Kidney (tissue), 14 donors: Measurements from ENCODE around the gene GMPR2. TPM values are rescaled to one million over a fixed set of nuclear protein-coding genes. Genes with fewer than 3 reads are reported as not detected.

Experiments used
- DNase-seq, 5 donors: peaks; one replicate each; pipeline ENCODE4 v3.0.0-alpha.2; 2013 to 2020
- FAIRE-seq: peaks from 2 replicates; lab custom pipeline; 2012; peaks lifted over from hg19 to GRCh38; lab: Jason Lieb, UNC
- H3K27ac ChIP-seq, 2 donors: one replicate each; pipeline ENCODE4 v1.7.0; 2013; ENCODE audit warnings: low read depth in 2 of 2, low read length in 2 of 2, inconsistent platforms in 1 of 2
- H3K27me3 ChIP-seq: one replicate; pipeline ENCODE4 v1.7.1; 2013; ENCODE audit warnings: low read length, inconsistent platforms; ENCODE audit not compliant: control insufficient read depth, insufficient read depth
- H3K36me3 ChIP-seq, 3 donors: one replicate each; pipeline versions ENCODE4 v1.7.0 to v1.7.1; 2013; ENCODE audit warnings: low read length in 3 of 3, control low read depth in 1 of 3, inconsistent platforms in 1 of 3; ENCODE audit not compliant: insufficient read depth in 3 of 3, control insufficient read depth in 2 of 3
- H3K4me1 ChIP-seq, 3 donors: one replicate each; pipeline versions ENCODE4 v1.7.0 to v1.7.1; 2013; ENCODE audit warnings: low read length in 3 of 3, inconsistent platforms in 1 of 3, low read depth in 1 of 3; ENCODE audit not compliant: control insufficient read depth in 2 of 3, insufficient read depth in 2 of 3
- H3K4me3 ChIP-seq, 3 donors: one replicate each; pipeline versions ENCODE4 v1.7.0 to v1.8.1; 2013; ENCODE audit warnings: low read length in 3 of 3, control low read depth in 1 of 3, inconsistent platforms in 1 of 3
- H3K9ac ChIP-seq, 3 donors: one replicate each; pipeline versions ENCODE4 v1.7.0 to v1.7.1; 2013; ENCODE audit warnings: low read length in 3 of 3, control low read depth in 1 of 3, inconsistent platforms in 1 of 3
- H3K9me3 ChIP-seq, 3 donors: one replicate each; pipeline versions ENCODE4 v1.7.0 to v1.7.1; 2013; ENCODE audit warnings: low read length in 3 of 3, control low read depth in 1 of 3, inconsistent platforms in 1 of 3; ENCODE audit not compliant: control insufficient read depth in 2 of 3, insufficient read depth in 1 of 3
- intact Hi-C: fragments of 100-400 bp; cut with DNase I; formaldehyde crosslinking; loops from one replicate; pipeline ENCODE4 v1.11.1; 2022
- polyA plus RNA-seq: library from polyadenylated mRNA; stranded (reverse); fragments of 350-450 nt; fragmentation: Illumina TruSeq; extraction: RNeasy Lipid Tissue Mini Kit (QIAGEN cat#74804); gene quantifications from one replicate; pipeline ENCODE4 v1.2.3, GENCODE V29; 2014; ENCODE audit warnings: low read depth, low replicate concordance; ENCODE audit not compliant: insufficient read depth
- total RNA-seq: library from RNA; stranded (reverse); fragmentation: NEBNext Ultra II Directional; extraction: Animal tissue kit (Norgen Biotek cat#: 25700); gene quantifications from one replicate; pipeline ENCODE4 v1.2.1, GENCODE V29; 2021
- TF ChIP-seq, protein P1 (sequence below): IDR thresholded peaks from 3 replicates; pipeline ENCODE4 v1.5.1; 2012; ENCODE audit warnings: mild to moderate bottlenecking, moderate library complexity, borderline replicate concordance; ENCODE audit not compliant: insufficient read depth; ENCODE audit errors: extremely low read depth
- donor health status: control.
- donor health status: control.
- donor health status: control.
- donor health status: control.
- donor health status: control.
- donor health status: DM: yes; HTN: yes; CAD: no.
- donor health status: Normal renal cell carcinoma (clear cell type).

The GMPR2 gene
- total and polyA plus RNA-seq, 2 donors from 2014 or later: 75.0 to 92.5 TPM

DNA sequence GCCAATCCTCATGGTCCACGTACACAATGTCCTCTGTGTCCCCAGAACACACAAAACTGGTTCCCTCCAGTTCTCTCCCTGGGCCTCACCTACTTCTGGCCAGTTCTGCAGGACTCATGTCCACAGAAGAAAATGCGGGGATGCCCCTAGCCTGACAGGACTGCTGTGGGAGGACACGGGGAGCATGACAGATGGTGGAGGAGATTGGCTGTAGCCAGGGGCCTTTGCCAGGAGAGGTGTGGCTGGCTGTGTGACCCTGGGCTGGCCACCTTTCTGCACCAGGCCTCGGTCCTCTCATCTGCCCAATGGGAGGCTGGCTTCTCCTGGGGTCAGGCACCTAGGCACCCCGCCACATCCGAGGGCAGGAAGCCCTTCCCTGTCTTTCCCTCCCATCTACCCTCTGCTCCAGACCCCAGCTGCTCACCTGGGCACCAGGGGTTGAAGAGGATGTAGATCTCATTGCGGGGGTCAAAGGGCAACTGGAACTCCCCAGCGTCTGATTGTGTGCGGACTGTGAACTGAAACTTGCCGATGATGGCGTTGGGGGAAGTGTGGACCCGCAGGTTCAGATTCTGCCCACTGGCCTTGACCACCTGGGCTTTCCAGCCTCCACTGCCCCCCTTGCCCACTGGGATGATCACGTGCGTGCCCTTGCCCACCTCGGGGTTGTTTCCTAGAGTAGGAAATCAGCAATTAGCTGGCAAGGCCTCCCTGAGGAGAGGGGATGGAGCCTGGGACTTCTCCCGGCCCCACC lies 27.5 kb downstream of the GMPR2 start:
- no peak for FAIRE-seq
- Histone ChIP-seq H3K4me3 (no peak overlapping the region), H3K27ac (peak overlapping the region in 1 of 2 donors; percentile 18), H3K36me3 (peaks cover 0 to 1% (median 0%) of the 10 kb centered on the region in 3 donors), H3K27me3 (no peaks in the 10 kb centered on the region), H3K9me3 (no peaks in the 10 kb centered on the region), H3K4me1 (peaks cover 0 to 3% (median 0%) of the 10 kb centered on the region in 3 donors), H3K9ac (no peak overlapping the region)
- TF ChIP-seq, protein P1, sequence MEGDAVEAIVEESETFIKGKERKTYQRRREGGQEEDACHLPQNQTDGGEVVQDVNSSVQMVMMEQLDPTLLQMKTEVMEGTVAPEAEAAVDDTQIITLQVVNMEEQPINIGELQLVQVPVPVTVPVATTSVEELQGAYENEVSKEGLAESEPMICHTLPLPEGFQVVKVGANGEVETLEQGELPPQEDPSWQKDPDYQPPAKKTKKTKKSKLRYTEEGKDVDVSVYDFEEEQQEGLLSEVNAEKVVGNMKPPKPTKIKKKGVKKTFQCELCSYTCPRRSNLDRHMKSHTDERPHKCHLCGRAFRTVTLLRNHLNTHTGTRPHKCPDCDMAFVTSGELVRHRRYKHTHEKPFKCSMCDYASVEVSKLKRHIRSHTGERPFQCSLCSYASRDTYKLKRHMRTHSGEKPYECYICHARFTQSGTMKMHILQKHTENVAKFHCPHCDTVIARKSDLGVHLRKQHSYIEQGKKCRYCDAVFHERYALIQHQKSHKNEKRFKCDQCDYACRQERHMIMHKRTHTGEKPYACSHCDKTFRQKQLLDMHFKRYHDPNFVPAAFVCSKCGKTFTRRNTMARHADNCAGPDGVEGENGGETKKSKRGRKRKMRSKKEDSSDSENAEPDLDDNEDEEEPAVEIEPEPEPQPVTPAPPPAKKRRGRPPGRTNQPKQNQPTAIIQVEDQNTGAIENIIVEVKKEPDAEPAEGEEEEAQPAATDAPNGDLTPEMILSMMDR: no peak
- intact Hi-C loops: no loop called here
- peak in 1 of 5 donors; percentile 74 for DNase-seq

GRCh38 chr14:24260780-24261157 lies 28.0 kb downstream of the GMPR2 start:
- H3K9me3 ChIP-seq: no peaks in the 10 kb centered on the region
- no peak overlapping the region for H3K27ac ChIP-seq
- H3K4me3 ChIP-seq: no peak overlapping the region
- TF ChIP-seq, protein P1: no peak
- intact Hi-C loops: no loop called here
- no peak for FAIRE-seq
- H3K27me3 ChIP-seq: no peaks in the 10 kb centered on the region
- no peak overlapping the region for H3K9ac ChIP-seq
- no peaks in the 10 kb centered on the region for H3K36me3 ChIP-seq
- peaks cover 0 to 3% (median 0%) of the 10 kb centered on the region in 3 donors for H3K4me1 ChIP-seq
- DNase-seq: no peak

DNA sequence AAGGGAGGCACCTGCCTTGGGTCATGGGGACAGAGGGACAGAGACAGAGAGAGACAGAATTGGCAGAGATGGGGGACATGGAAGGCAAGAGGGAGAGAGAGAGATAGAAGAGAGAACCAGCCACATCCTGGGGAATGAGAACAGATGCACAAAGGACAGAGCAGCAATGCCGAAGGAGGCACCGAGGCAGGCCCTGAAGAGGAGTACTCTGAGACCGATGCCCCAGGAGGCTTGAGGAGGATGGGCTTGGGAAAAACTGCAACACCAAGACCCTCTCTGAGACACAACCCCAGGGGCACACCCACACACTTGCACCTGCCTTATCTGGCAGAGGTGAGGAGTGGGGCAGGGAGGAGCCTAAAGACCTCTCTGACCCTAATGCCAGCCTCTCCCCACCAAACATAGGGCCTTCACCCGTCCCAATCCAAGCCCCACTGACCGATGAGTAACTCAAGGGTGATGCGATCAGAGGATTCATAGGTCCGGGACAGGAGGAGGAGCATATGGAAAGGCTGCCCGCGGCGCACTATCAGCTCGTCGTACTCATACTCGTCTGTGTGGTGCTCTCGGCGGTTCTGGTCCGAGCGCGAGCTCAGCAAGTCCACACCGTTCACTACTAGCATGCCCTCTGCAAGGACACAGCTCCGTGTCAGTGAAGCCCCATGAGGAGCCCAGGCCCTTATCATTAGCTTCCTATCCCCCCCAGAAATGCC lies 28.7 kb downstream of the GMPR2 start:
- Histone ChIP-seq H3K4me3 (no peak overlapping the region), H3K36me3 (no peaks in the 10 kb centered on the region), H3K4me1 (peaks cover 0 to 3% (median 0%) of the 10 kb centered on the region in 3 donors), H3K27ac (no peak overlapping the region), H3K9ac (no peak overlapping the region), H3K9me3 (no peaks in the 10 kb centered on the region), H3K27me3 (no peaks in the 10 kb centered on the region)
- TF ChIP-seq, protein P1: no peak
- intact Hi-C loops: no loop called here
- FAIRE-seq (no peak), DNase-seq (no peak)
